Amniotic epithelial cell (primary cell): ENCODE data around the gene PRKAR2B.

Source experiments
- DNase-seq: peaks from one replicate; pipeline ENCODE4 v3.0.0-alpha.2; 2010; ENCODE audit warnings: low read depth

The PRKAR2B gene

DNA sequence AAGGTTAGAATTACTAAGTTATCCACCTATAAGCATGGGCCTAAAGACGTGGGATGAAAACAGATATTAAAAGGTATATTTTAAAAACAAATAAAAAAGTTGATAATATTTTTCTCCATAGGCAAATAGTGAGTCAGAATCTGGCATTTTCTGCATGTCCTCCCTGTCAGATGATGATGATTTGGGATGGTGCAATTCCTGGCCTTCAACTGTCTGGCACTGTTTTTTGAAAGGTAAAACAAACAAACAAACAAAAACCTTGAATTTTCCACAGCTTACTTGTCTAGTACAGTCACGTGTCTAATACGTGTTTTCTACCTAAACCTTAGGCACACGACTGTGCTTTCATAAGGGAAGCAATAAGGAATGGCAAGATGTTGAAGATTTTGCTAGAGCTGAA lies 141.7 kb downstream of the PRKAR2B start:
- DNase-seq, result peak; percentile 48

DNA sequence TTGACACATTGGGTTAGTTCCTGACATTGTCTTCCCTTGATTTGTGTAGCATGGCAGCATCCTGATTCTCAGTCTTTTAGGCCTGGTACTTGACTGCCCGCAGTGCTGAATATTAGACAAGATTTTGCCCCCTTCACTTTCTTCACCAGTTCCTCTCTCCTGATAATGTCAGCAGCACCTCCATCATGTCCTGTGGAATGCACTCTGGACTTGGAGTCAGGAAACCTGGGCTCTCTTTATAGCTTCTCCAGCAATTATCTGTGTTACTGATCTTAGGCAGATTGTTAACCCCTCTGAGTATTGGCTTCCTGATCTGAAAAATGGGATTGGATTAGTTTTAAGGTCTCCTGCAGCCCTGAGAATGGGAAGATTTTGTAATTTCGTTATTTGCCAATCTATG lies 143.3 kb downstream of the PRKAR2B start:
- DNase-seq, result no peak

DNA sequence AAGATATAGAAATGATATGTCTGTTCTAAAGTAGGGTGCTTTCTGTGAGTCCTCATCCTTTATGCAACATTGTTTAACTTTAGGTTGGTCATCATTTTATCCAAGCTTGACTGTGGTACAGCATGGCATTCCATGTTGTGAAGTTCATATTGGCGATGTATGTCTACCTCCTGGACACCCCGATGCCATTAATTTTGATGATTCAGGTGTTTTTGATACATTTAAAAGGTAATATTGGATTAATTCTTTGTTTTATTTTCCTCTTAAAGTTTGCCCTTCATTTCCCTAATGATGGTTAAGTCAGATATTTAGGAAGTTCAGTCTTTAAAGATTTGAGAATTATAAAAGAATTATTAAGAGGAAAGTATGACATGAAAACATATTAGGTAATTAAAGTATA lies 145.6 kb downstream of the PRKAR2B start:
- DNase-seq, result no peak

DNA sequence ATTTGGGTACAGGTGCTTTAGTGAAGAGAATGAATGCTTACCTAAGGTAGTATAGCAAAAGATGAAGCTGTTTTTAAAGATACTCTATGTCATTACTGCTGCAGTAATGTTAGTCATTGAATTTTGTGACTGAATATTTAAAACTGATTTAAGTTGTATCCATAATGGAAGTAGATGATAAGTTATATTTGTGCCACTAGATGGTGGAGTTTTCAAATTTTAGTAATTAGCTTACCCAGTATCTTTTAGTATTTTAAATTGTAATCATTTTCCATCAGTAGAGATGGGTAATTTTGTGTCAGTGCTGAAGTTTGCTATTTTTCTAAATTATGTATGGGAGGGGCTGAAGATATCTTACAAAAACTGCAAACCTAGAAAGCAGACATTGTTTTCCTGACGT lies 149.5 kb downstream of the PRKAR2B start:
- DNase-seq, result no peak

DNA sequence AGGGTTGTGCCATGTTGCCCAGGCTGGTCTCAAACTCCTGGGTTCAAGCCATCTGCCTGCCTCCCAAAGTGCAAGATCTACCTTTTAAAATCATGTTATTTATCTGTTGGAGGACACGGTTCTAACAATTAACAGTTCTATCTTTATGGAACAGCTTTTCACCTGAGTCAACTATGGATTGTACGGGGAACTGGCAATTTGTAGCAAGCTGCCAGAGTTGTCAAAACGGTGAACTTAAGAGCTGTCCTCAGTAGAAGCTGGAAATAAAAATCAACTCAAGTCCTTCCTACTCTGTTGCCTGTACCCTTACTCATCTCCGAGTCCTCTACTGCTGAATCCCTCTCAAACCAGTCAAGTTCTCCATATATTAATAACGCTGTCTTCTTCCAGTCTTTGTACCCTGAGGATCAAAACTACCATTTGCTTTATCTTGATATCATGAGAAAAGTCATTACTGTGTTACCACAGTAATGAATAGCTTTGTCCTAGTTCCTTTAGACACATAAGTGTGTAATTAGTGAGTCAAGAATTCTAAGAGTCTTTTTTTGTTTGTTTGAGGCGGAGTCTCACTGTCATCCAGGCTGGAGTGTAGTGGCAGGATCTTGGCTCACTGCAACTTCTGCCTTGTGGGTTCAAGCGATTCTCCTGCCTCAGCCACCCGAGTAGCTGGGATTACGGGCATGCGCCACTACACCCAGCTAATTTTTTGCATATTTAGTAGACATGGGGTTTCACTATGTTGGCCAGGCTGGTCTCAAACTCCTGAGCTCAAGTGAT lies 152.5 kb downstream of the PRKAR2B start:
- DNase-seq, result no peak

DNA sequence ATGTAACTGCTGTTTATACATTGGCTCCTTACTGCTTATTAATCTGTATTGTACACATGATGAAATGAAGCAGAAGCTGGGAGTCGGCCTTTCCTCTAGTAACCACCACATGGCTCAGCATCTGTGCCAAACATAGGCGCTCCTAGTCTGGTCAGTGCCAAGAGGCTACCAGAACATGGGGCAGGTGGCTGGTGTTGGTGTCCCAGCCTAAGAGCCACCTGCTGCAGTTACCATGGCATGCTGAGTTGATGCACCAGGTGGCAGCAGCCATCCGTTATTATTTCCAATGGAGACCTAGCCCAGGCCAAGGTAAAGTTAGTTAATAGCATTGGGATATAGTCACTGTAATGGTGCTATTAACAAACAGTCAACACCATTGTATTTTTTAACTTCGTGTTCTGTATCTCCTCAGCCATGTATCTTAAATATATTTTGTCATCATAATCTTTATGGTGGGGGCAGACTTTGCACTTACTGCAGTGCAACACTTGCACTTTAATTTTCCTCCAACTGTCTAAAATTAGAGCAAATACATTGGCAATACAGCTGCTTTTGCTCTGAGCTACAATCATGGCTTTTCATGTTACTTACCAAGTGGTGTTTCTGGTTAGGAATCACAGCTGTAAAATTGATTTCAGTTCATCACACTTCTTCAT lies 157.4 kb downstream of the PRKAR2B start:
- peak; percentile 20 for DNase-seq

DNA sequence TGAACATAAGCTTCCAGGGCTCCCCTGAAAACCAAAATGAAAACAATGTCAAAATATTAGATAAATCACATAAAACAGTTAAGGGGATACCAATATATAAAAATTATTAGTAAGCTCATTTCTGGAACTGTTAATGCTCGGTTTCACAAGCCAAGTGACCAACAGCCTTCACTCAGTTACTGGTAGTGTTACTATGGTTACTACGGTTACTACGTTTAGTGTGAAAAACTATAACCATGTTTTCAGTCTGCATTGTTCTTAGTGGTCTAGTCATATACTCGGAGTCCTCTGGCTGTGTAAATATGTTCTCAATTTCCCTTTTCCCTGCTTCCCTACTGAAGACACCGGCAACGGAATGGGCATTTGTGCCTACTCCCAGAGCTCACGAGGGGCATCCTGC lies 159.1 kb downstream of the PRKAR2B start:
- no peak for DNase-seq

DNA sequence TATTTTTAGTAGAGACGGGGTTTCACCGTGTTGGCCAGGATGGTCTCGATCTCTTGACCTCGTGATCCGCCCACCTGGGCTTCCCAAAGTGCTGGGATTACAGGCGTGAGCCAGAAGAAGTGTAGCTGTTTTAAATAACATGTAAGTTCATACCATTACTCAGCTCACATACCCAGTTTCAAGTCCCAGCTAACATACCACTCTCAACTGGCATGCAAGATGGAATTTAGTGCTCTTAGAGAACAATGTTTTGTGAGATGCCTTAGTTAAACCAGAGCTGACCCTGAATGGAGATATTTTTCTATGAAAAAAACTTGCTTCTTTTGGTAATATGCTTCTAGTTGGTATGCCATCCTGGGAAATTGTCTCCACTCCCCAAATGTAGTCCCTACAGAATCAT lies 161.6 kb downstream of the PRKAR2B start:
- DNase-seq, result no peak

DNA sequence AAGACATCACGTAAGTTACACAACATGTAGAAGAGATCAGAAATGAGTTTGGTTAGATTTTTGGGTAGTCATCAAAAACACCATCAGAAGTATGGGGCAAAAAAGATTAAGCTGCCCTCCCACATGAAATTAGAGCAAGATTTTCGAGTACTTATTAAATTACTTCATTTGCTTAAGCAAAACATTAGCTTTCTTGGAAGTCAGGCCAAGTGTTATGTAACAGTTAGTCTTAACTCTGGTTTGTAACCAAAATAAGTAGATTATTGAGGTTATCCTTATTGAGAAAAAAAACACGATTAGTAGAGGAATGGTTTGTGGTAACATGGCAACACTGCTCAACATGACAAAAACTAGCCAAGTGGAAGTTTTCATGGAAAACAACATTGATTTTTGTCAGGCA lies 162.2 kb downstream of the PRKAR2B start:
- DNase-seq, result no peak

DNA sequence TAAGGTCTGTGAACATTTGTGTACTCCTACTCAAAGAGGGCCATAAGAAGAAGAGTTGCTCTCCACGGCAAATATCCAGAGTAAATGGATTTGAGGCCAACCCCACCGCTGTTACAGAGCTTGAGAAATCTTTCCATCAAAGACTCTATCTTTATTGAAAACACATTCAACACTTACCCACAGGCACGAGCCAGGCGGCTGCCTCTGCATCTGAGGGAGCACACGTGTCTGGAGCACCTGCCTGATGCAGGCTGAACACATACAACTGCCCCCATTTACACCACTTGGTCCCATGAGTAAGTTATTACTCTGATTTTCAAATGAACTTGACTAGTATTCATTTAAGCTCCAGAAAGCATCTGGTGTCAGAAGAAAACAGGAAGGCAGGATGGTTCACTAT lies 163.0 kb downstream of the PRKAR2B start:
- no peak for DNase-seq

DNA sequence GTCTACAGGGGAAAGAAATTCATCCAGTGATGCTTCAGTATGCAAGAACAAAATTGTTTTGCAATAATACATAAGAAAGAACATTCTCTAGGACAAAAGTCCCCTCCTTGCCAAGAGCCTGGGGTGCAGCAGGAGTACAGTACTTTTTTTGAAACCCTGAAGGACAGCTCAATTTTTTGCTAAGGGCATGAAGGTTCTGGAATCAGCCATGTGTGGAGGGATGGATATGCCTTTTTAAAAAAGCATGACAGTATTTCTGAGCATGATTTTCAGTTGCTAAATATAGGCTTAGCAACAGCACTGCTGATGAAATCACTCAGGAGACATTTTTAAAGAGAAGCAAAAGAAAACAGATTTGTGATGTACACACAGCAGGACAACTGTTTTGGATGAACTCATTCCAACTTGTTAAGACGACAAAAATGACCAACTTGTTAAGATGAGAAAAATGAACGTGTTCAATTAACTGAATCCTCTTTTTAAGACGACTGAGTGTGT lies 163.6 kb downstream of the PRKAR2B start:
- peak; percentile 48 for DNase-seq

DNA sequence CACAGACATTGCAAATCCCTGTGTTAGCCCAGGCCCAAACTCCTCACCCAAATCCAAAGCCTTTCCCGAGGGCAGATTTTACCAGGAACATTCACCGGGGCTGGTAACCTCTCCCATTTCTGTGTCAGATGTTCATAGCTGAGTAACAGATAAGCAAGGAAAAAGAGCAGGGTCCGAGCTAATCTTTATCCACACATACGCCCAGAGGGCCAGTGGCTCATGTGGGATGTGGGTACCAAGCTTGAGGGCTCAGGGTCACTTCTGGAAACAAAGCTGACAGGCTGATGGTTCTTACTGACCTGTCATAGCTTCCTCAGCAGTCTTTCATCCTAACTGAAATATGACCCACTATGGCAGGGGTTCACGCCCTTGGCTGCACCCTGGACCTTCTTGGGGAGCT lies 164.1 kb downstream of the PRKAR2B start:
- no peak for DNase-seq

DNA sequence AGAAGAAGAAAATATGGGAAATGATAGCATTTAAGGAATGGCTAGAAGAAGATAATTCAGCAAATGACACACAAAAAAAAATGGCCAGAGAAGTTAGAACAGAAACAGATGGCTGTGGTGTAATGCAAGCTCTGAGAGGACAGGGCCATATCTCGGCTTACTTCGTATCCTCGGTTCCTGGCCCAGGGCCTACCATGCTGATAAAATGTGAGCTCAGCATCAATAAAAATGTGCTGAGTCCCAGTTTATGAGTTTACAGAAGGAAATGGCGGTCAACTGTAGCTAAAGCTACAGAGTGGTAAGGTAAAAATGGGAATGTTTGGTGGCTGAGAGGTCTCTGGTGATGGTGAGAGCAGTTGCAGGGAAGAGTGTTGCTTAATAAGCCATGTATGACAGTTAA lies 165.1 kb downstream of the PRKAR2B start:
- DNase-seq, result no peak

DNA sequence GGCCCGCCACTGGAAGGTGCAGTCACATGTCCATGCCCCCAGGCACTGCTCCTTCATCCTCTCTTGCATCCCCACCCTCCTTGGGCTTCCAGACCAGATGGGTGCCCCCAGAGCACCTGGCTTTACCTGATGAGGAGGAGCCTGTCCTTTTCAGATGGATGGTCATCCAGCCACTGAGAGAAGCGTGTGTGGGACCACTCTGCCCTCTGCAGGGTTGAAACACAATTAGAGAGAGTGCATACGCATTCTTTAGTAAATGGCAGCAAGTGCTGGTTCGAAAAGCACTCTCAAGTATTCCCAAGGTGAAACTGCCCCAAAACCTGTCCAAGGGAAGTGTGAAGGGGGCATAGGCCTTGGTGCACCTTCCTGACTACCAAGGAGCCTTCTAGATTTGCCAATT lies 165.9 kb downstream of the PRKAR2B start:
- DNase-seq, result no peak
